Measurements from ENCODE around the gene TUFM.
A peak's percentile ranks its signal among the peaks of the same experiment; 100 is the strongest.
"Not testable (repeated sequence)": the region's sequence is repeated elsewhere in the genome, so short reads cannot be mapped to it uniquely, and the experiment has no call there.

The TUFM gene

GRCh38 chr16:28875134-28876018 lies 29.2 kb upstream of the TUFM start:
- no peak for DNase-seq (ENCODE audit: low read depth in 2 of 3, low spot score in 1 of 3)

DNA sequence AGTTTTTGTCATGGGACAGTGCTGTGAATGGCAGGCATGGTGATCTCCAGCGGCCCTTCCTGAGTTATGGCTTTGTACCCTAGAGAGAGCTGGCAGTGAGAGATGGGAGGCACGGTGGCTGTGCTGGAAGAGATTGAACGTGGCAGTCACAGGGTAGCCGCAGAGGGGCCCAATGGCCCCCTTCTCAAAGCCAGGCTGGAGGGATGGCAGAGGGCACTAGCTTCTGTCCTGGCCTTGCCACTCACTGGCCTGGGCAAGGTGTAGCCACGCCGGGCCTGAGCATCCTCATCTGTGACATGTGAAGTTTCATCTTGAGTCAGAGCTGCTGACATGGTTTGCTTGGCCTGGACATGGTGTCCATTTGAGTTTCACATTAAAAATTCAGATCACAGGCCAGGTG lies 28.3 kb upstream of the TUFM start:
- DNase-seq (ENCODE audit: low read depth in 2 of 3, low spot score in 1 of 3), result no peak

DNA sequence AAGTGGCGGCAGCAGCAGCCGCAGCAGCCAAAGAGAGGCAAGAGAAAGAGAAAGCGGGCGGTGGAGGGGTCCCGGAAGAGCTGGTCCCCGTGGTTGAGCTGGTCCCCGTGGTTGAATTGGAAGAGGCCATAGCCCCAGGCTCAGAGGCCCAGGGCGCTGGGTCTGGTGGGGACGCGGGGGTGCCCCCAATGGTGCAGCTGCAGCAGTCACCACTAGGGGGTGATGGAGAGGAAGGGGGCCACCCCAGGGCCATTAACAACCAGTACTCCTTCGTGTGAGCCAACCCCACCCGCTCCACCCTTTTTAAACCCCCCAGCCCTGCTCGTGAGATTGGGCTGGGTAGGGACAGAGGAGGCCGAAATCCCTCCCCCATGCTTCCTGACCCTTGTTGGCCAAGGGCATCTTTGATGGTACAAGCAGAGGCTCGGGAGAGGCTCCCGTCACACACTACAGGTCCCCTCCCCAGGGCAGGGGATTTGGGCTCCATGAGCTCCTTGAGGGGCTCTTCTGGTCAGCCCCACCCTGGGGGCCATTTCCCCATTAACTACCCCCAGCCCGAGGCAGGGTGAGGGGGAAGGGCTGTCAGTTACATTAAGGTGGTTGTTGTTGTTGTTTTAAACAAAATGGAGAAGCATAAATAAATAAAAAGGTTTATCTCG lies 27.5 kb upstream of the TUFM start:
- peak; percentile 33 to 56 (median 43) for DNase-seq (ENCODE audit: low read depth in 2 of 3, low spot score in 1 of 3)

DNA sequence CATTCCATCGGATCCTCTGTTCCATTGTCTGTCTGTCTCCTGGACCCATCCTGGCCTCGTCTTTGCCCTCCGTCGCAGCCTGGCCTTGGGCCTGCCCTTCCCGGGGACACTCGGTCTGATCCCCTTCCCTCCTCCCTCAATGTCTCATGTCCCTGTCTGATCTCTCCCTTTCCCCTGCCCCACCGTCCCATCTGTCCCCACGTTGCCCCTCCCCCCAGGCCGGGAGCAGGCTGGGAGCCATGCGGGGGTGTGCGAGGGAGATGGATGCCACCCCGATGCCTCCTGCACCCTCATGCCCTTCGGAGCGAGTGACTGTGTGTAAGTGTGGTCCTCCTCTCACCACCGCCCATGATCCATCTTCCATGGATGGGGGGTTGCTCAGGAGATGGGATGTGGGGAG lies 26.8 kb upstream of the TUFM start:
- no peak for DNase-seq (ENCODE audit: low read depth in 2 of 3, low spot score in 1 of 3)

DNA sequence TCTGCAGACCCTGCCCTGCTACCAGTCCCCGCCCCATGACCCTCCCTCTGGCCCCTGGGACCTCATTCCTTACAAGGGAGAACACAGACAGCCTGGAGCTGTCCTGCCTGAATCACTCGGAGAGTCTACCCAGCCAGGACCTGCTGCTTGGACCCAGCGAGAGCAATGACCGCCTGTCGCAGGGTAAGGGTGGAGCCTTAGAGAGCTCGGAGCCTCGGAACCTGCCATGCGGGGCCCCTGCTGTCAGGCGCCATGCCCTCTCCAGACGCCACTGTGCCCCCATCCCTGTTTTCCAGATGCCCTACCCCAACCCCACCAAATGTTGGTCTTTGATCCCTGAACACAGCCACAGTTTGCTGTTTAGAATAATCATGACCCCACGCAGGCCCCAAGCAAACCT lies 23.1 kb upstream of the TUFM start:
- DNase-seq (ENCODE audit: low read depth in 2 of 3, low spot score in 1 of 3), result no peak

GRCh38 chr16:28867646-28868045 lies 21.5 kb upstream of the TUFM start:
- not testable (repeated sequence) for DNase-seq (ENCODE audit: low read depth in 2 of 3, low spot score in 1 of 3)

GRCh38 chr16:28867241-28867640 lies 21.1 kb upstream of the TUFM start:
- no peak for DNase-seq (ENCODE audit: low read depth in 2 of 3, low spot score in 1 of 3)

- no peak for DNase-seq (ENCODE audit: low read depth in 2 of 3, low spot score in 1 of 3)
These were observed 20.3 kb upstream of the TUFM start for GRCh38 chr16:28866454-28866804.

GRCh38 chr16:28865722-28866453 lies 19.7 kb upstream of the TUFM start:
- no peak for DNase-seq (ENCODE audit: low read depth in 2 of 3, low spot score in 1 of 3)

DNA sequence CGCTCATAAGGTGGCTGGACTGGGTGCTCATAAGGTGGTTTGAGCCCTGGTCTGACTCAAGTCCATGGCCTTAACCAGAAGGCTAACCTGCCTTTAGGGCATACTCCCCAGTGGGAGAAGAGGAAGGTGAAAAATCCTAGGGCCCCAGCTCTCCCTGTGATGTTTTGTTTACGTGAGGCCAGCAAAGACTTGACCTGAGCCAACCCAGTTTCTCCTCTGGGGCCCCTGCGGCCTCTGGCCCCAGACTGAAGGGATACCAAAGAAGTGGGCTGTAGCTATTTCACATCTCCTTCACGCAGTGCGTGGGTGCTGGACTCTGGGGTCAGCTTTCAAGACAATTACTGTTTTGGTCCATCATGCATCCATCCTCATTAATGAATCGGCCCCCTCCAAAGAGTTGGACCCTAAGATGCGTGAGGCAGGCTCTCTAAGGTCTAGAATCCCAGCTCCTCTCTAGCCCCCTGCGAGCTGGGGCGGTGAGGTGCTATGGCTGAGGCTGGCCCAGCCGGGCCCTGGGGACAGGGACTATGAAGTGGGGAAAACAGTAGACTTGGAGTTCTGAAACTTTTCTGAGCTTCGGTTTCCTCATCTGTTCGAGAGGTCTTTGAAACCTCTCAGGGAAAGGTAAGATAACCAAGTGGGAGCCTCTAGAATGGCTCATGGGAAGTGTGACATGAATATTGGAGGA lies 19.0 kb upstream of the TUFM start:
- no peak for DNase-seq (ENCODE audit: low read depth in 2 of 3, low spot score in 1 of 3)

GRCh38 chr16:28863929-28864793 lies 18.0 kb upstream of the TUFM start:
- no peak for DNase-seq (ENCODE audit: low read depth in 2 of 3, low spot score in 1 of 3)

- DNase-seq (ENCODE audit: low read depth in 2 of 3, low spot score in 1 of 3), result no peak
These were observed 13.2 kb upstream of the TUFM start for GRCh38 chr16:28859326-28859725.

- DNase-seq (ENCODE audit: low read depth in 2 of 3, low spot score in 1 of 3), result no peak
These were observed 12.3 kb upstream of the TUFM start for GRCh38 chr16:28858421-28858820.

- no peak for DNase-seq (ENCODE audit: low read depth in 2 of 3, low spot score in 1 of 3)
These were observed 755 bp upstream of the TUFM start for GRCh38 chr16:28846933-28847273.

GRCh38 chr16:28845761-28846079 lies 428 bp downstream of the TUFM start:
- no peak for DNase-seq (ENCODE audit: low read depth in 2 of 3, low spot score in 1 of 3)

DNA sequence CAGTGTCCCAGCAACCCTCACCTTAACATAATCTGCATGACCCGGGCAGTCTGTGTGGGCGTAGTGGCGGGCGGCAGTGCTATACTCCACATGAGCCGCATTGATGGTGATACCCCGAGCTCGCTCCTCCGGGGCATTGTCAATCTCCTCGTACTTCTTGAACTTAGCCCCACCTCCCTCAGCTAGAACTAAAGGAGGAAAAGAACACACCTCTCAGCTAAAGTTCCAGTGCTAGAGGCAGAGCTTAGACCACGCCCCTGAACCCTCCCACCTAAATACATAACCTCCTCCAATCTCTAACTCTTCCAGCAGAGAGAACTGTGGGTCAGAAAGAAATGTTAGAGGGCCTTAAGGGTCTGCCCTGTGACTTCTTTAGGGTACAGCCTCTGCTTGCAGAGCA lies 855 bp downstream of the TUFM start:
- DNase-seq (ENCODE audit: low read depth in 2 of 3, low spot score in 1 of 3), result peak in 2 of 3 donors; percentile 32 to 37

GRCh38 chr16:28844226-28844885 lies 1.8 kb downstream of the TUFM start:
- DNase-seq (ENCODE audit: low read depth in 2 of 3, low spot score in 1 of 3), result no peak

GRCh38 chr16:28843766-28844165 lies 2.4 kb downstream of the TUFM start:
- no peak for DNase-seq (ENCODE audit: low read depth in 2 of 3, low spot score in 1 of 3)

DNA sequence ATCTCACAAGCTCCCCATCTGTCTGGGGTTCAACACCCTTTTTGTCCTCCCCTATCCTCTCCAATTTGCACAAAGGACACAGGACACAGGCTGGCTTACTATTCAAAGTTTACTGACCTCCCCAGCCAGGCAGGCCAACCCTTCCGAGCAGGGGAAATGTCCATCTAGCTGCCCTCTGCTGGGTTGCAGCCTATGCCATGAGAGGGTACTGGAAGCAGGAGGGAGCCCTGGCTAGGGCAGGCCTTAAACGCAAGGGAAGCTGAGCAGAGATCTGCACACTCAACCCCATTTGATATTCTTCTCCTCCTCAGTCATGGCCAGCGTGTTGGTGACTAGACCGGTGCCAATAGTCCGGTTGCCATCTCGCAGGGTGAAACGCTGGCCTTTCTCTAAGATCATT lies 3.5 kb downstream of the TUFM start:
- DNase-seq (ENCODE audit: low read depth in 2 of 3, low spot score in 1 of 3), result no peak

DNA sequence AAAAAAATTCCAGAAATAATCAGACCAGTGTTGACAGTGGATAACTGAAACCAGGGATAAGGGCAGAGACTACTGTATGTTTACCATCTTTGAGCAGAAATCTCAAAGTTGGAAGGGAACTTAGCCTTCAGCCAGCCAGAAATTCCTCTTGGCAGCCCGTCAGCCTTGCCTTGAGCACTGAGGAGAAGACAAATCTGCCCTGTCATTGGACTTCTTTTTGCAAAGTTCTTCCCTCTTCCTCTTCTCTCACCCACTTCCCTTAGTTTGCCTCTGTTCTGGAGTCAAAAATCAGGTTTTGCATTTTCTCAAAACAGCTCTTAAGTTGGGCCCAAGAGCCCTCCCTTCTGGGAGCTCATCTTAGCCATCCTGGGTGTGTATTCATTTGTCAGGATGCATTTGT lies 6.2 kb downstream of the TUFM start:
- DNase-seq (ENCODE audit: low read depth in 2 of 3, low spot score in 1 of 3), result no peak
